LHCN-M2 (cell line): ENCODE results near the gene SPRR1A. TPM values are rescaled to one million over a fixed set of nuclear protein-coding genes. Genes with fewer than 3 reads are reported as not detected.
A peak's percentile ranks its signal among the peaks of the same experiment; 100 is the strongest.

Experiments used
- DNase-seq: peaks from one replicate; pipeline ENCODE4 v3.0.0-alpha.2; 2012; ENCODE audit warnings: low read depth
- polyA plus RNA-seq: library from polyadenylated mRNA; unstranded; fragments of >200 nt; gene quantifications from one replicate; pipeline ENCODE4 v1.2.1, GENCODE V29; 2012; ENCODE audit warnings: missing spikeins
- total RNA-seq: library from RNA; depleted of rRNA; stranded (reverse); fragments of >200 nt; gene quantifications from 2 replicates; pipeline ENCODE4 v1.2.3, GENCODE V29; 2014; rRNA removed

SPRR1A gene, protein sequence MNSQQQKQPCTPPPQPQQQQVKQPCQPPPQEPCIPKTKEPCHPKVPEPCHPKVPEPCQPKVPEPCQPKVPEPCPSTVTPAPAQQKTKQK
- not detected in 2 replicates for total RNA-seq
- polyA plus RNA-seq: not detected

DNA sequence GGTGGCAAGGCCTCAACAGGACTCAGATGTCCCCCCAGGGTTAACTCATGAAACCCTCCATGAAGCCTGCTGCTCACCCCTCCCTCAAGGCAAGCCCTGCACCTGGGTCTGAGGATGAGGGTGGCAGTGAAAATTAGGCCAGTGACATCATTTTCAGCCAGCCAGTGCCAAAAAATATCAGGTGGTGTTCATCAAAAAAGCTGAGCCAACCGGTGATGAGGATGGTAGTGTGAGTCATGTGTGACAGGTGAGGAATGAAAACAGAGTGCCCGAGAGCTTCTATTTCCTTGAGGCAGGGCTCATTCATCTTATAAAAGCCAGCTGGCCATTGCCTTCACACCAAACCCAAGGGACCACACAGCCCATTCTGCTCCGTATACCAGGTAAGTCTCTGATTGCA, at the start of gene SPRR1A:
TSS of gene SPRR1A (plus strand) at position 339 of the 400 bp plus-strand sequence. CDS start 1,150 bp downstream, outside the sequence.
- DNase-seq: no peak

DNA sequence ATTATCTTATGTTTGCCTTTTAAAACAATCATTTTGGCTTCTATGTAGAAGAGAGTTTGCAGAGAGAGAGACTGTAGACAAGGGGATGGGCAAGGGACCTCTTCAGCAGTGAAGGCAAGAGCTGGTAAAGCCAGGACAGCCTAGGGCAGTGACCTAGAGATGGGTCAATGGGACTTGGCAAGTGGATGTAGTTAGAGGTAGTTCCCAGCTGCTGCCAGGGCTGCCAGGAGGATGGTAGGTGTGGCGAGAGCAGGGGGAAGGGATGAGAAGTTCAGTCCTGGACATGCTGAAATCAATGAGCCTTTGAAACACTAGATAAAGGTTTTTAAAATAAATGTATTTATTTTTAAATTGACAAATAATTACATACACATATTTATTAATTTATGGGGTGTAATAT, 43.3 kb upstream of the SPRR1A start:
- DNase-seq: no peak

DNA sequence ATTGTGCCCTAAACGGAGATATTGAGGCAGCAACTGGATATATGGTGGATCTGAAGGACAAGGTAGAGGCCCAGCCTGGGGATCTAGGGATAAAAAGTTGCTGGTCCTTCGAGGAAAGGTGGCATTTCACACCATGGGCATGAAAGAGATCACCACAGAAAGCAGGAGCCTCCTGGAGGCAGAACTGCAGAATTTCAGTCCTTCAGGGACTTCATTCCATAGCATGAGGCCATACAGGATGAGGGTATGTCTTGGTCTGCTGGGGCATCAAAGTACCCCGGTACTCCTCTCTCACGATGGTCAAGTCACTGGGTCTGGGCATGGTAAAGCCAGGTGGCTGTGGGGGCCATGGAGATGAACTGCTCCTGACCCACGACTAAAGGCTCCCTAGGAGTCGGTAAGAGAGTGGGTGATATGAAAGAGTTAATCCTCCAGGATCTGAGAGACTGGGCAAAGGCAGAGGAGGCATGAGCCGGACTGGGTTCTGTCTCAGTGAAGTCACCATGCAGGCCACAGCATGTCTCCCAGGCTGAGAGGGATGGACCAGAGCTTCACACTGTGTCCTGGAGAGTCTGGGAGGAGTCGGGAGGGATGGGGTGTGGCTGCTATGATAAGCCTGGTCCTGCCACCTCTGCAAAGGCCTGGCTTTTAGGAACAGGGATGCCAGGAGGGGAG, 42.7 kb upstream of the SPRR1A start:
- DNase-seq: no peak

DNA sequence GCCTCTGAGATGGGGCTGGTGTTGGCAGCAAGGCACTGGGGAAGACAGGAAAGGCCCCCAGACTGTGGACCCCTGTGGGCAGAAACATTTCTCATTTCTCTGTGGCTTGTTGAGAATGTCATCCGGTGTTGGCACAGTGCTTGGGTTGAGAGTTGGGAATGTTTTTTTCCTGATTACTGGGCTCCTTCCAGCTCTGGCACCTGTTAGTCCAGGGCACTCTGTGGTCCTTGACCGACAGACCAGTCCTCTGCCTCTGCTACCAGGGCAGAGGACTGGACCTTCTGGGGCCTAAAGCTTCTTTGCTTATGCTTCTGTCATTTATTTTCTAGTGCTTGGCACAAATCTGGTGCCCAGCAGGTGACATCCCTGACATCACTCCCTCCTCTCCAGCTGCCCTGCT, 41.7 kb upstream of the SPRR1A start:
- no peak for DNase-seq

DNA sequence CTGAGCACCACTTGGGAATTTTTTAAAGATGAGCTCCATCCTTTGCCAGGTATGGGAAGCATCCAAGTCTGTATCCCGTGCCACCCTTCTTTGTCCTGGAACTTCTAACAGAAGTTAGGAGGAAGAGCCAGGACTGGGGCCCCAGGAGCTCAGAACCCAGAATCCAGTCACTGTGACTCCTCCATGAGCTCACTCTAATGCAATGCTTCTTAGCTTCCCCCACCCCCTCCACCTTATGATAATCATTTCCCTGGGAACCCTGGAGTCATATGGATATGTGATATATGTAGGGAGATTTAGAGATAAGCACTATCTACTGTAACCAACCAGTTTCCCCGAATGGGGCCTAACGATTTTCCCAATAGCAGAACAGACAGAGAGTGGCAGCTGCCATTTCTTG, 37.6 kb upstream of the SPRR1A start:
- DNase-seq: no peak

DNA sequence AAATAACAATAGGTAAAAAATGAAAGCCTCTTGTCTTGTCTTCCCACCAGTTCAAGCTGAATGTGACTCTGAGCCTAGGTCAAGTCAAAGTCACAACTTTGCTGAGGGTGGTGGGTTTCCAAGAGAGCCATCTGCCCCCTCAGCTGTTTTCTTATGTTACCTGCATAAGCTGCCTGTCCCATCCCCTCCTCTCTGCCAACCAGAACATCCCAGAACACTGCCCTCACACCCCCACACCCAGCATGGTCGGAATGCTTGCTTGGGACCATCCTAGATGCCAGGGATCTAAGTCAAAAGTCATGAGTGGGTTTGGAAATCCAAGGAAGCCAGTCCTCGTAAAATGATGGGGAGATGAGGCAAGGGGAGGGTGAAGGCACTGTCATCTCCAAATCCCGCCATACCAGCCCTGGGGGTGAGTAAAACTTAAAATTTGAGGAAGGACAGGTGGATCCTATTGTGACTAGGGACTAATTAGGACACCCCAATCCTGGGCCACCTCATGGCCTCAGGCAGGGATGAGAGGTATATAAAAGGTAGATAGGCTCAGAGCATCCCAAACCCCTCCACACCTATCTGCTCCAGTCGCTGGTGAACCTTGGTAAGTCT, 37.1 kb upstream of the SPRR1A start, which contains the start of gene SPRR5:
TSS of gene SPRR5 (plus strand) at position 556 of the 606 bp plus-strand sequence. CDS start 1,349 bp downstream, outside the sequence.
- no peak for DNase-seq

DNA sequence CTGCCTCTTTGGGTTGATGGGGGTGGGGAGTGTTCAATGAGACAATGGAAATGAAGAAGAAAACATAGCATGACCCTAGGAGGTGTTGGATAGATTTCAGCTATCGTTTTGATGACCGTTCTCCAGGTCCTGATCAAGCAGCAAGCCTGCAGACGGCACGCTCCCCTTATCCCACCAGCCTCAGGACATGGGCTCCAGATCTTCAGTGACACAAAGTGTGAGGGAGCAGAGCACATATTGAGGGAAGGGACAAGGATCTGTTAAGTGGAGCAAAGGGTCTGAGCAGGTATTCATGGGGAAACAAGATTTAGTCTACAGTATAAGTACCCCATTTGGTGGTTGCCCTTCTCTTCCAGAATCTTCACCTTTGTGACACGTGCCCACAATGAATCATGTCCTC, 32.2 kb upstream of the SPRR1A start:
- DNase-seq: no peak

DNA sequence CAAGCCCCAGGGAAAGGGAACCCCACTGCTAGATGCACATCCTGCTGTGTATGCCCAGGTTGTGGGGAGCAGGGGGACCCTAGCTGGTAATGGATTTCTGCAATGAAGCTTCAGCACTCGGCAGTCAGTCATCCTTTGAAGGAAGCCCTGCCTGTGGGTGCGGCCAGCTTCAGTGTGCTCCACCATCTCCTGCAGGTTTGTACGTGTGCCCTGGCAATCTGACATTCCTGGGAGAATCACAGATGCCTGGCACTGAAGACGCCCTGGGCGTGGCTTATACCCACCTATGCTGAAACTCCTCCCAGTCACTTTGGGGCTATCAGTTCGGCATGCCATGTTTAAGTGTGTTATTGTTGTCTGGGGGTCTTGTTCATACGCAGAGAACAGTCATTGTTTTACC, 30.1 kb upstream of the SPRR1A start:
- DNase-seq: no peak

DNA sequence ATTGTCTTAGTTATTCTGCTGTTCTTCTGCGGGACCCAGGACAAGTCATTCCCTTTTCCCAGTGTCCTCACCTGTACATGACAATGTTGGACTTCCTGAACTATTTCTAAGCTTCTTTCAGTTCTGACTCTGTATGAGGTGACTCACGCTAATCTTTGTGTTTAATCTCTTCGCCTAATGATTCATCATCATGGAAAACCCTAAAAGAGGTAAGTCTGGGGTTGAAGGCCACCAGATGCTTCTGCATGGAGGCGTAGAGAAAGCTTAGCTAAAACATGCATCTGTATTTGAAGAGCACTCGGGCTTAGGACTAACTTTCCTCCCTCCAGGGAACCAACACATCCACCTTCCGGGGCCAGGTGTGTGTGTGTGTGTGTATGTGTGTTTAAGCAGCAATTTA, 29.4 kb upstream of the SPRR1A start:
- peak; percentile 0 for DNase-seq

DNA sequence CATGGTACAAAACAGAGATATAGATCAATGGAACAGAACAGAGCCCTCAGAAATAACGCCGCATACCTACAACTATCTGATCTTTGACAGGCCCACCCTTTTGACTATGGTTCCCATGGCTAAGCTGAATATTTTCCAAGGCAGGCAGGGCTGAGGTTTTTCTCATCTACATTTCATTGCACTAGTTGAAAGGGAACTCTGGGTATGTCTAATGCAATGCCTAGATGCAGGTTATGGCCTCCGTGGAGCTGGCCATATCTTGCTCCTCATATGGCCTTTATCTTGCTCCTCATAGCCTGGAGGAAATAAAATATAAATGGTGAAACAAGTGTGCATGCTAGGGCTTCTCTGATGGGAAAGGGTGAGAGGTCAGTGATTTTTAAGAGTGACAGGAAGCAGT, 26.3 kb upstream of the SPRR1A start:
- DNase-seq: no peak

DNA sequence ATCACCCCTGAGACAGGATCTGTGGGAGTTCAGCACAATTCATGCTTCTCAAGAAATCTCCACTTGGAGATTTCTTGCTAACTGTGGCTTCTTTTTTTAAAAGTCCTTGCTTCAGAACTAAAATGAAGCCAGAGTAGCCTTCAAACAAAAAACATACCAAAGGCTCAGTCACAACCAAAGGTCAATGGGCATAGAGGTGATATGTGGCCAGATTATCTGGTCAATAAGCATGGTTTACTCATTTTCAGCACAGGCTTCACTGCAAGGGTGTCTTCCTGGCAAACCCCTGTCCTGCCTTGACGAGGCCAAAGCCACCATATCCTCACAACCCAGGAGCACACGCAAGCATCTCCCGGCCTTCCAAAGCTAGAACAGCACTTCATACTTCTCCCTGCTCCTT, 24.6 kb upstream of the SPRR1A start:
- DNase-seq: no peak

DNA sequence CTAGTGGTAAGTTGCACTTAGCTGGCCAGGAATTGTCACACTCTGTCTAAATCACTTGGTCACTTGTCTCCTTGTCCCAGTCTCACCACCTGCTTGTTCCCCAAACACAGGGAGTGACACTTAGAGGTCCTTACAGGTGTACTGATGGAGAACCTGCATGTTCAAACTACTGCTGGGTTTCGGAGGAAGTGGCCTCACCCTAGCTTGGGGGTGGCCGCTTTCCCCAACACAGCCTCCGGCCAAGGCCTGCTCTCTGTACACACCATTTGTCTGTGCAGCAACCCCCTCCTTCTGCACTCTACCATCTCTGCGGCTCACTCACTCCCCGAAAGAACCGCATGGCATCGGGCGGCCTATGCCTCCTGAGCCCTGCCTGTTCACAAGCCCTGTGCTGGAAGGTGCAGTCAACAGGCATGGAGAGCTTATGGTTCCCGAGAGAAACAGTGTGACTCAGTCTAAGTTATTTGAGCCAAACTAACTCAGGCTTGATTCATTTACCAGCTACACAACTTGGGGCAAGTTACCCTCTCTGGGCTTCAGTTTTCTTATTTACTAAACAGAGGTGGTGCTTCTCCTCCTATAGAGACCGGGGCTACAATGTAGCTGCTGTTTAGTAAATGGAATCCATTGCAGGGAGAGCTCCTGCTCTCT, 24.0 kb upstream of the SPRR1A start:
- no peak for DNase-seq

DNA sequence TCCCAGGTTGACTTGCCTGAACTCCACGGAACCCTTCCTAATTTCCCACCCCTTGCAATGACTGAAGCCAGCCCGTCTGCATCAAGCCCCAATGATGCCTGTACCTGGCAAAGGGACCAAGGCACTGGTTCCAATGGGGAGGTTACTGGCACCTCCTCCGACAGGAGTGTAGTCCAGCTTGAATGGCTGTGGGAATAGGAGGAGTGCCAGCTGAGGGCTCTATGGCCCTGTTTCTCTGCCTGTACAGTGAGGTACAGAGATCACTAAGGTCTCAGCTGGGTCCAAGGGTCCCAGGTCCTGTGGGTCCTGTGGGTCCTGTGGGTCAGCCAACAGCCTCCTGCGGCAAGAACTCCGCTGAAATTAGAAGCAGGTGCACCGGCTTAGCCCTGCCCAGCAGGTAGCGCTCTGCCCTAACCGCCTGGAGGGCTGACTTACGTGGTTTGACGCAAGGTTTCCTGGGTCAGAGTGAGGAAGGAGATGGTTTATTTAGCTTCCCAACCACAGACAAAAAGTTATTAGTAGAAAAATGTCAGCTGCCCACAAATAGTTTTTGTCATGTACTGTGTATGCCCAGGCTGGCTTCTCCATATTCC, 23.3 kb upstream of the SPRR1A start:
- DNase-seq: no peak

DNA sequence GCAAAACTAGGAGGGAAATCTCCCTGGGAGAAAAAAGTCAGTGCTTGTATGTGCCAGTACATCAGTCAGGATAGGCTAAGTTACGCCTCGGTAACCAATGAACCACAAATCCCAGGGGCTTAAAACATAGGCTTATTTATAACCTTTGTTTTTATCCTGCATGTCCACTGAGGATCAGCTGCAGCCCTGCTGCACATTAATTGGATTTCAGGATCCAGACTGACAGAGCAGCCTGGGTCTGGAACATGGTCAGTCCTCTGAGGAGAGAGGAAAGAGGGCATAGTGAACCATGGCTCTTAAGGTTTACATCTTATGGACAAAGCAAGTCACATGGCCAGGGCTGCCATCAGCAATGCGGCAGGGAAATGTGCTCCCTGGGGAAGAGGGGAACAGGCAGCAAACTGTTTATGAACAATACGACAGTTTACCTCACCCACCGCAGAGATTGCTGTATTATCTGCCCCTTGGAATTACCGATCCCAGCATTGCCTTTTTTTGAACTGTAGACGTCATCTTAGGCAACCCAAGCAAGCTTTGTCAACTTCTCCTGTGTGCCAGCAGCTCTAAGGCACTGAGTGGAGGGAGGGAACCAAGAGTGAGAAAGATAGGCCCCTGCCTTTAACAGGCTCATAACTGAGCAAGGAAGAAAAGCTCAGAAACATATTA, 22.5 kb upstream of the SPRR1A start:
- DNase-seq: no peak

DNA sequence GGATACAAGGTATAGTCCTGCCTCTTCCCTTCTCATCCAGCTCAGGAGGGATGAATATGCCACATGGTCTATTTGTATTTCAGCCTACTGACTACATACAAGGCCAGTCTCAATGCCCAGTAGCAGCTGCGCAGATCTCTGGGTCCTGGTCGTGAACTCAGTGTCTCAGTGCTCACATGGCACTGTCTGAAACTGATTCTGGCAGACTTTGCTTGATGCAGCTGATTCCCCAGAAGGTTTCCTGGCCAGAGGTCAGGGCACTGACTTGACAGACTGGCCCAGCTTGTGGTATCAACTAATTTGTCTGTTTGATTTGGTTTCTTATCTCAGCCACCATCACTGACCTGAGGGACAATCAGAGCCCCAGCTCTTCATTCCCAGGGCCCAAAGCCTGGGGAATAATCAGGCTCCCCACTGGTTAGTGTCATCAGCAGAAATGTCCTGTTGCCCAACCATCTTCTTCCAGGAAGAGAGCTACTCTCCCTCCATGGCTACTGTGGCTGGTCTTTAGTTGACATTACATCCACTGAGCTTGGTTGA, 20.9 kb upstream of the SPRR1A start:
- DNase-seq: no peak

DNA sequence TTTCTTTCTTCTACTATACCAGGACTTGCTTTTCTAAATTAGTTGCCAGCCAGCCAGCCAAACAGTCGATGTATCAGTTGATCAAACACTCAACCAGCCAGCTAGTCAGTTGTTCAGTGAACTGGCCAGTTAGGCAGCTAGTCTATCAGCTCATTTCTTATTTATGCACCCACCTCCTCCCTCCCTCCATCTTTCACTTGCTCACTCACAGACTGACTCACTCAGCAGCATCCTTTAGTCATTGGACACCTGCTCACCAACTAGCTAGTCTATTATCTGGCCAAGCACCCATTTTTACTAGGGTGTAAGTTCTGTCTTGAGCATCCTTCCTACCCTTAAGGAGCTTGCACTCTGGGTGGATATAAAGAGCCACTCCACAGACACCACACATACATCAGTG, 19.3 kb upstream of the SPRR1A start:
- DNase-seq: no peak

DNA sequence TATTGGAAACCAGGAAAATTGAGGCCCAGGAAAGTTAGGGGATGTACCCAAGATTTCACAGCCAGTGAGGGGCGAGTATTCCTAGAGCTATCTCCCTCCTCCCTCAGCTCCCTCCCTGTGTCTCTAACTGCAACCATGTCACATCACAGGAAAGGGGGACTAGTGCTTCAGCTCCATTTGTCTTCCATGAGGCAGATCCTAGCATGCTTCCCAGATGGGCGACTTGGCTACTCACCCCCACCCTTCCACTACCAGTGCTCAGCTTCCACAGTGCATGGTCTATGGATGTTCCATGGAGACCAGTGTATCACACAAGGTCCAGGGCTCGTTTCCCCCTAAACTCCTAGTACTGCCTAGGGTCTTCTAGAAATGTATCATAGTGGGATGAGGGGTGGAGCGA, 18.0 kb upstream of the SPRR1A start:
- no peak for DNase-seq

DNA sequence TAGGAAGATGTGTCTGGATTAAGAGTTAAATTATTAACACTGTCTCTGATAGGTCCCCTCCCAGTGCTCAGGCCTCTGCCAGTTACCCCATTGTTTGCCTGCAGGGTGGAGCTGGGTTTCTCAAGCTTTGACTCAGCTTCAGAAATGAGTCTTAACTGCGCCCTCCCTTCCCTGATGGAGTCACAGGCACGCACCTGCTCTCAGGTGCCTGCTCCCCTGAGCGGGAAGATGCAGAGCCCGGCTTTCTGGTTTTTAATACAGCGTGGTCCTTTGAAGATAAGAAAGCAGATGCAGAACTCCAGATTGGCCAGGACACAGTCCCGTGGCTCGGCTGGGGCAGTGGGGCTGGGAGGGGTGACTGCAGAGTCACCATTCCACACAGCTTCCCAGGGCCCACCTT, 16.7 kb upstream of the SPRR1A start:
- DNase-seq: no peak

DNA sequence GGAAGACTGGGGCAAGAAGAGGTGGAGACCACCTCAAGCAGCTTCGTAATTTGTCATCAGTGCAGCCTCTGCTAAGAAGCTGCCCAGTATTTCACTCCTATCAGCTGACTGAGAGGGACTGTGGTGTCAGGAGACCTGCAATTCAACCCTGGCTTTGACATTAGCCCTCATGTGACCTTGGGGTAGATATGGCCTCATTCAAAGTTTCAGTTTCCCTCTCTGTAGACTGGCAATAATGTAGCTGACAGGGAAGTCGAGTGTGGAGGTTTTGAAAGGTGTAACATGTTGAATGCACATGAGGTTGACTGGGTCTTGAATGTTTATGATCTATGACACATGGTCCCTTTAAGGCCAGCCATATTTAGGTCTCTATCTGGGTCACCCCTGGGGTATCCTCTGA, 15.6 kb upstream of the SPRR1A start:
- DNase-seq: no peak

DNA sequence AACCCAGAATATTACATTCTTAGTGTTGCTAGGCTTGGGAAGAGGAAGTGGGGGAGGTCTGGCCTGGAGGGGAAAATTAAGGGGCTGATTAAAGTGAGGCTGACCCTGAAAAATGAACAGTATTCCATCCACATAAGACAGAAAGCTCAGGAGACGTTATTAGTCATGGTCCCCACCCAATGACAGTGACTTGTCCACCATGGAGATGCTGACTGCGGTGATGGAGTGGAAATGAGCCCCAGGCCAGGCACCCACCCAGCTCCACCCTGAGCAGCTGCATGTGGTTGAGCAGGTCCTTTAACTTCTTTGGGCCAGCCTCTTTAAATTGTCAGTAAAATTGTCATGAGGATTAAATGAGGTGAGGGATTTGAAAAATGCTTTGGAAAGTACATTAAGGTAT, 14.8 kb upstream of the SPRR1A start:
- no peak for DNase-seq

DNA sequence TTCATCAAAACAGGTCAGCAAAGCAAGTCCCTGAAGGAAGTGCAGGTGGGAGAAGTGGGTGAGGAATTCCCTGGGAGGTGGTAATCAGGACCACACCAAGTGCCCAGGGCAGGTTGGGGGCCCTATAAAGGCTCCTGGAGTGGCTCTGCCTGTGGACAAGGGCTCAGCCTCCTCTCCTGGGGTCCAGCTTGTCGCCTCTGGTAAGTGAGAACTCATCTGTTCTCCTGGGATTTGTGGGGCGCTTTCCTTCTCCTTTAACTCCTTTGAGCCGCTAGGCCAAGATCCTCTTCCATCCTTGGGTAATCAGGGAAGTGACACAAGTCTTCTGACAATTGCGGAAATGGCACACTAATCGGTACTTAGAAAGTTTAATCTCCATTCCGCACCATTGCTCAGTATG, 13.4 kb upstream of the SPRR1A start, which contains the start of gene SPRR4:
TSS of gene SPRR4 (plus strand) at position 154 of the 400 bp plus-strand sequence. CDS start 1,243 bp downstream, outside the sequence.
- no peak for DNase-seq
